HepG2 (cell line): Measurements from ENCODE around the gene ANG. TPM values are rescaled to one million over a fixed set of nuclear protein-coding genes. Genes with fewer than 3 reads are reported as not detected.
A peak's percentile ranks its signal among the peaks of the same experiment; 100 is the strongest.

Source experiments
- ARNT ChIP-seq: fragments of 450-650 bp; IDR thresholded peaks from 2 replicates; pipeline ENCODE4 v1.6.1; 2017
- ELF4 ChIP-seq: sonication (generic); formaldehyde crosslinking; IDR thresholded peaks from 2 replicates; pipeline ENCODE4 v1.5.0; 2020; ENCODE audit warnings: missing genetic modification reagents, mild to moderate bottlenecking, moderate library complexity, borderline replicate concordance
- EP300 ChIP-seq, 3 experiments: sonication (generic) in 1 of 3; formaldehyde crosslinking in 1 of 3; IDR thresholded peaks; 2 replicates each; pipeline versions ENCODE4 v1.5.1 to v1.6.1; 2011 to 2020; ENCODE audit warnings: low read depth in 2 of 3, low read length in 2 of 3, borderline replicate concordance in 1 of 3, improper control_type of control experiment in 1 of 3, mild to moderate bottlenecking in 1 of 3, missing genetic modification reagents in 1 of 3, moderate library complexity in 1 of 3
- GATAD2A ChIP-seq: IDR thresholded peaks from 2 replicates; pipeline ENCODE4 v1.6.1; 2016
- HDAC6 ChIP-seq: fragments of 200-600 bp; sonication (generic); IDR thresholded peaks from 2 replicates; pipeline ENCODE4 v1.7.0; 2017; ENCODE audit warnings: mild to moderate bottlenecking, antibody characterized with exemption, low read length, low read depth
- HNF4G ChIP-seq, 2 experiments: sonication (generic) in 1 of 2; formaldehyde crosslinking in 1 of 2; IDR thresholded peaks; 2 replicates each; pipeline versions ENCODE4 v1.4.0 to v1.6.1; 2011 to 2020; ENCODE audit warnings: borderline replicate concordance in 2 of 2, low read depth in 2 of 2, mild to moderate bottlenecking in 2 of 2, low read length in 1 of 2, missing genetic modification reagents in 1 of 2, moderate library complexity in 1 of 2
- HNRNPK ChIP-seq: fragments of 200-400 bp; formaldehyde crosslinking; IDR thresholded peaks from 2 replicates; pipeline ENCODE4 v1.6.1; 2018; ENCODE audit warnings: low read length, low read depth, moderate library complexity, mild to moderate bottlenecking; ENCODE audit not compliant: poor library complexity, severe bottlenecking
- HNRNPUL1 ChIP-seq: fragments of 200-400 bp; formaldehyde crosslinking; IDR thresholded peaks from 2 replicates; pipeline ENCODE4 v1.6.1; 2017; ENCODE audit warnings: low read depth, mild to moderate bottlenecking, low read length, moderate library complexity
- ZBTB7A ChIP-seq: sonication (generic); formaldehyde crosslinking; IDR thresholded peaks from 2 replicates; pipeline ENCODE4 v1.8.0; 2022; ENCODE audit warnings: mild to moderate bottlenecking, missing genetic modification reagents
- ZBTB8A ChIP-seq: sonication (generic); formaldehyde crosslinking; IDR thresholded peaks from 2 replicates; pipeline ENCODE4 v1.4.0; 2020; ENCODE audit warnings: mild to moderate bottlenecking, low read depth, missing genetic modification reagents, borderline replicate concordance
- ZFP41 ChIP-seq: sonication (generic); formaldehyde crosslinking; IDR thresholded peaks from 2 replicates; pipeline ENCODE4 v1.4.0; 2020; ENCODE audit warnings: mild to moderate bottlenecking, missing genetic modification reagents, borderline replicate concordance
- ZNF235 ChIP-seq: sonication (generic); formaldehyde crosslinking; IDR thresholded peaks from 2 replicates; pipeline ENCODE4 v1.8.1; 2023; ENCODE audit warnings: mild to moderate bottlenecking, missing genetic modification reagents, borderline replicate concordance
- ZNF75D ChIP-seq: sonication (generic); formaldehyde crosslinking; IDR thresholded peaks from 2 replicates; pipeline ENCODE4 v1.8.1; 2023; ENCODE audit warnings: missing genetic modification reagents, mild to moderate bottlenecking, borderline replicate concordance
- ZSCAN20 ChIP-seq: sonication (generic); formaldehyde crosslinking; IDR thresholded peaks from 2 replicates; pipeline ENCODE4 v1.4.0; 2020; ENCODE audit warnings: missing genetic modification reagents, mild to moderate bottlenecking, borderline replicate concordance
- polyA plus RNA-seq, 8 experiments: library from polyadenylated mRNA; depleted of rRNA in 3 of 8; stranded (reverse) in 7 of 8; unstranded in 1 of 8; fragments of >200 nt; fragmentation: Illumina TruSeq in 4 of 8; extraction: Trizol in 4 of 8; gene quantifications; 2 replicates each; pipeline versions ENCODE4 v1.2.1 to v1.2.3, GENCODE V29; 2011 to 2016; ENCODE audit warnings: low read depth in 4 of 8, missing spikeins in 1 of 8, mixed read lengths in 1 of 8; ENCODE audit not compliant: insufficient read depth in 1 of 8
- total RNA-seq, 5 experiments: library from RNA; depleted of rRNA; stranded (reverse); fragments of >200 nt; fragmentation: Illumina TruSeq; extraction: Trizol; gene quantifications; 2 replicates each; pipeline ENCODE4 v1.2.3, GENCODE V29; 2016; ENCODE audit warnings: low read depth in 1 of 5
- TF ChIP-seq, protein P1 (sequence below): fragments of 450-650 bp; IDR thresholded peaks from 2 replicates; pipeline ENCODE4 v1.6.1; 2016
- TF ChIP-seq, protein P2 (sequence below): IDR thresholded peaks from 2 replicates; pipeline ENCODE4 v1.6.1; 2016; ENCODE audit warnings: low read depth, missing genetic modification reagents, missing compliant biosample characterization
- TF ChIP-seq, protein P3 (sequence below): sonication (generic); formaldehyde crosslinking; IDR thresholded peaks from 2 replicates; pipeline ENCODE4 v1.4.0; 2020; ENCODE audit warnings: mild to moderate bottlenecking, low read depth, missing genetic modification reagents

ANG gene
- total and polyA plus RNA-seq, 2 of the 13 experiments (the other 11 are each of a cell fraction or from before 2014, with no cell fraction given): 83.6 to 401 TPM

DNA sequence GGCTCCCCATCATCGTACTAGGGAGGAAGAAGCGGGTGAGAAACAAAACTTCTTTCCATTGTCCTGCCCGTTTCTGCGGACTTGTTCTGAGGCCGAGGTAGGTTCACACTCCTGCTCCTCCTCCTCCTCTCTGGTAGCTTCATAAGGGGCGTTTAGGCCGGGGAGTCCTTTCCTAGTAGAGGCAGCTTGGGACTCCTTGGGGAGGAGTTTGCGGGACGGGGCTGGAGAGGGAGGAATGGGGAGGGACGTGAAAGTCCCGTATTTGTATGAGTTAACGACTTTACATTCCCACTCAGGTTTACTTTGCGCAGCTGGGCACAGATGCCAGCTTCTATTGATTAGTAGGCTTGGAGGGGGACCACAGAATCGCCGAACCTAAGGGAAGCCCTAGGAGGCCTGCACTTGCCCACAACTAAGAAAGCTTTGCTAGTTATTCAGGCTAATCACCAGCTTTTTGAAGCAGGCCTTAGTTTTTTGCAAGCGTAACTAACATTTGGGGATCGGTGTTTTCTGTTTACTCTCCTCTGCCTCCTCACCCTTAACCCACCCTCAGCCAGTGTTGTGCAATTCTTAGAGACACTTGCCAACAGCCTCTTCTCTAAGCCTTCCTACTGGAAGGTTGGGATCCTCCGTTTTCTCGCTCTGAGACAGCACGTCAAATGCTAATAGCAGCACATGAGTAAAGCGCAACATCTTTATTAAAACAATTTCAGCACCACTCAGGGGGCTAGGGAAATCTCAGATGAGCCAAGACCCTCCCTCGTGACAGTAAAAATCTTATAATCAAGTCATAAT lies 3.7 kb upstream of the ANG start (continued):
- TF ChIP-seq, protein P1, sequence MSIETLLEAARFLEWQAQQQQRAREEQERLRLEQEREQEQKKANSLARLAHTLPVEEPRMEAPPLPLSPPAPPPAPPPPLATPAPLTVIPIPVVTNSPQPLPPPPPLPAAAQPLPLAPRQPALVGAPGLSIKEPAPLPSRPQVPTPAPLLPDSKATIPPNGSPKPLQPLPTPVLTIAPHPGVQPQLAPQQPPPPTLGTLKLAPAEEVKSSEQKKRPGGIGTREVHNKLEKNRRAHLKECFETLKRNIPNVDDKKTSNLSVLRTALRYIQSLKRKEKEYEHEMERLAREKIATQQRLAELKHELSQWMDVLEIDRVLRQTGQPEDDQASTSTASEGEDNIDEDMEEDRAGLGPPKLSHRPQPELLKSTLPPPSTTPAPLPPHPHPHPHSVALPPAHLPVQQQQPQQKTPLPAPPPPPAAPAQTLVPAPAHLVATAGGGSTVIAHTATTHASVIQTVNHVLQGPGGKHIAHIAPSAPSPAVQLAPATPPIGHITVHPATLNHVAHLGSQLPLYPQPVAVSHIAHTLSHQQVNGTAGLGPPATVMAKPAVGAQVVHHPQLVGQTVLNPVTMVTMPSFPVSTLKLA: no peak
- TF ChIP-seq ARNT: no peak
- TF ChIP-seq, protein P2, sequence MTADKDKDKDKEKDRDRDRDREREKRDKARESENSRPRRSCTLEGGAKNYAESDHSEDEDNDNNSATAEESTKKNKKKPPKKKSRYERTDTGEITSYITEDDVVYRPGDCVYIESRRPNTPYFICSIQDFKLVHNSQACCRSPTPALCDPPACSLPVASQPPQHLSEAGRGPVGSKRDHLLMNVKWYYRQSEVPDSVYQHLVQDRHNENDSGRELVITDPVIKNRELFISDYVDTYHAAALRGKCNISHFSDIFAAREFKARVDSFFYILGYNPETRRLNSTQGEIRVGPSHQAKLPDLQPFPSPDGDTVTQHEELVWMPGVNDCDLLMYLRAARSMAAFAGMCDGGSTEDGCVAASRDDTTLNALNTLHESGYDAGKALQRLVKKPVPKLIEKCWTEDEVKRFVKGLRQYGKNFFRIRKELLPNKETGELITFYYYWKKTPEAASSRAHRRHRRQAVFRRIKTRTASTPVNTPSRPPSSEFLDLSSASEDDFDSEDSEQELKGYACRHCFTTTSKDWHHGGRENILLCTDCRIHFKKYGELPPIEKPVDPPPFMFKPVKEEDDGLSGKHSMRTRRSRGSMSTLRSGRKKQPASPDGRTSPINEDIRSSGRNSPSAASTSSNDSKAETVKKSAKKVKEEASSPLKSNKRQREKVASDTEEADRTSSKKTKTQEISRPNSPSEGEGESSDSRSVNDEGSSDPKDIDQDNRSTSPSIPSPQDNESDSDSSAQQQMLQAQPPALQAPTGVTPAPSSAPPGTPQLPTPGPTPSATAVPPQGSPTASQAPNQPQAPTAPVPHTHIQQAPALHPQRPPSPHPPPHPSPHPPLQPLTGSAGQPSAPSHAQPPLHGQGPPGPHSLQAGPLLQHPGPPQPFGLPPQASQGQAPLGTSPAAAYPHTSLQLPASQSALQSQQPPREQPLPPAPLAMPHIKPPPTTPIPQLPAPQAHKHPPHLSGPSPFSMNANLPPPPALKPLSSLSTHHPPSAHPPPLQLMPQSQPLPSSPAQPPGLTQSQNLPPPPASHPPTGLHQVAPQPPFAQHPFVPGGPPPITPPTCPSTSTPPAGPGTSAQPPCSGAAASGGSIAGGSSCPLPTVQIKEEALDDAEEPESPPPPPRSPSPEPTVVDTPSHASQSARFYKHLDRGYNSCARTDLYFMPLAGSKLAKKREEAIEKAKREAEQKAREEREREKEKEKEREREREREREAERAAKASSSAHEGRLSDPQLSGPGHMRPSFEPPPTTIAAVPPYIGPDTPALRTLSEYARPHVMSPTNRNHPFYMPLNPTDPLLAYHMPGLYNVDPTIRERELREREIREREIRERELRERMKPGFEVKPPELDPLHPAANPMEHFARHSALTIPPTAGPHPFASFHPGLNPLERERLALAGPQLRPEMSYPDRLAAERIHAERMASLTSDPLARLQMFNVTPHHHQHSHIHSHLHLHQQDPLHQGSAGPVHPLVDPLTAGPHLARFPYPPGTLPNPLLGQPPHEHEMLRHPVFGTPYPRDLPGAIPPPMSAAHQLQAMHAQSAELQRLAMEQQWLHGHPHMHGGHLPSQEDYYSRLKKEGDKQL (CRISPR knock-in tag): no peak
- no peak for TF ChIP-seq HNRNPK
- TF ChIP-seq ZNF75D (CRISPR knock-in tag): no peak
- TF ChIP-seq, protein P3, sequence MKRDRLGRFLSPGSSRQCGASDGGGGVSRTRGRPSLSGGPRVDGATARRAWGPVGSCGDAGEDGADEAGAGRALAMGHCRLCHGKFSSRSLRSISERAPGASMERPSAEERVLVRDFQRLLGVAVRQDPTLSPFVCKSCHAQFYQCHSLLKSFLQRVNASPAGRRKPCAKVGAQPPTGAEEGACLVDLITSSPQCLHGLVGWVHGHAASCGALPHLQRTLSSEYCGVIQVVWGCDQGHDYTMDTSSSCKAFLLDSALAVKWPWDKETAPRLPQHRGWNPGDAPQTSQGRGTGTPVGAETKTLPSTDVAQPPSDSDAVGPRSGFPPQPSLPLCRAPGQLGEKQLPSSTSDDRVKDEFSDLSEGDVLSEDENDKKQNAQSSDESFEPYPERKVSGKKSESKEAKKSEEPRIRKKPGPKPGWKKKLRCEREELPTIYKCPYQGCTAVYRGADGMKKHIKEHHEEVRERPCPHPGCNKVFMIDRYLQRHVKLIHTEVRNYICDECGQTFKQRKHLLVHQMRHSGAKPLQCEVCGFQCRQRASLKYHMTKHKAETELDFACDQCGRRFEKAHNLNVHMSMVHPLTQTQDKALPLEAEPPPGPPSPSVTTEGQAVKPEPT (CRISPR knock-in tag): no peak
- TF ChIP-seq HDAC6: no peak
- no peak for TF ChIP-seq ZBTB8A (CRISPR knock-in tag)
- TF ChIP-seq EP300 (IDR thresholded peaks at IDR 0.05; ENCODE audit: low read depth in 2 of 2, low read length in 2 of 2): 0 out of 4 replicates have a peak, but pooled peaks of 1 of the 2 experiments have one; percentile 4
- TF ChIP-seq EP300 (CRISPR knock-in tag; IDR thresholded peaks at IDR 0.05; ENCODE audit: borderline replicate concordance): no peak
- no peak for TF ChIP-seq ZNF235 (CRISPR knock-in tag)
- TF ChIP-seq GATAD2A (CRISPR knock-in tag): peak; percentile 69
- TF ChIP-seq HNRNPUL1: no peak
- no peak for TF ChIP-seq ZBTB7A (CRISPR knock-in tag)
- TF ChIP-seq ZFP41 (CRISPR knock-in tag): peak; percentile 11; the same call in 1 of the 2 replicates
- 0 out of 2 replicates have a peak, but pooled peaks have one; percentile 35 for TF ChIP-seq ELF4 (CRISPR knock-in tag)
- peak; percentile 31; the same call in 1 of the 2 replicates for TF ChIP-seq ZSCAN20 (CRISPR knock-in tag)
- TF ChIP-seq HNF4G (IDR thresholded peaks at IDR 0.05; ENCODE audit: borderline replicate concordance, low read depth, low read length): no peak
- TF ChIP-seq HNF4G (CRISPR knock-in tag; IDR thresholded peaks at IDR 0.05; ENCODE audit: borderline replicate concordance, low read depth): no peak
